HTERT RPE-1 (cell line): ENCODE results near the gene LYST.
"Not testable (repeated sequence)": the region's sequence is repeated elsewhere in the genome, so short reads cannot be mapped to it uniquely, and the experiment has no call there.

Source experiments
- in situ Hi-C: fragments of 300-500 bp; cut with MboI; formaldehyde crosslinking; loops from 4 replicates; pipeline ENCODE4 v1.14.3; 2020; ENCODE audit warnings: low sequenced_read_pairs

The LYST gene

GRCh38 chr1:235821361-235821981 is 45.2 kb downstream of the LYST start:
- in situ Hi-C loops, result no loop called here

- in situ Hi-C loops, result no loop called here
Measured at GRCh38 chr1:235820061-235820460, 46.6 kb downstream of the LYST start.

GRCh38 chr1:235818632-235819136 is 48.0 kb downstream of the LYST start:
- in situ Hi-C loops, result no loop called here

- in situ Hi-C loops, result no loop called here
Measured at GRCh38 chr1:235817101-235817728, 49.5 kb downstream of the LYST start.

- in situ Hi-C loops, result no loop called here
Measured at GRCh38 chr1:235809688-235810397, 56.9 kb downstream of the LYST start.

GRCh38 chr1:235808223-235808622 is 58.5 kb downstream of the LYST start:
- in situ Hi-C loops, result no loop called here

- in situ Hi-C loops, result no loop called here
Measured at GRCh38 chr1:235806123-235806522, 60.6 kb downstream of the LYST start.

GRCh38 chr1:235802573-235803346 is 63.9 kb downstream of the LYST start:
- in situ Hi-C loops, result no loop called here

GRCh38 chr1:235799264-235799663 is 67.4 kb downstream of the LYST start:
- in situ Hi-C loops, result no loop called here

- in situ Hi-C loops, result no loop called here
Measured at GRCh38 chr1:235791532-235792060, 75.1 kb downstream of the LYST start.

- in situ Hi-C loops, result no loop called here
Measured at GRCh38 chr1:235790123-235790522, 76.6 kb downstream of the LYST start.

GRCh38 chr1:235786227-235786898 is 80.3 kb downstream of the LYST start:
- in situ Hi-C loops, result not testable (repeated sequence)

GRCh38 chr1:235784950-235785349 is 81.8 kb downstream of the LYST start:
- in situ Hi-C loops, result no loop called here

GRCh38 chr1:235783148-235783776 is 83.4 kb downstream of the LYST start:
- in situ Hi-C loops, result no loop called here

GRCh38 chr1:235782601-235783000 is 84.1 kb downstream of the LYST start:
- in situ Hi-C loops, result no loop called here

- in situ Hi-C loops, result no loop called here
Measured at GRCh38 chr1:235781807-235782206, 84.9 kb downstream of the LYST start.

GRCh38 chr1:235779770-235780169 is 86.9 kb downstream of the LYST start:
- in situ Hi-C loops, result no loop called here

- in situ Hi-C loops, result no loop called here
Measured at GRCh38 chr1:235776396-235776795, 90.3 kb downstream of the LYST start.

- in situ Hi-C loops, result no loop called here
Measured at GRCh38 chr1:235775246-235775860, 91.4 kb downstream of the LYST start.

GRCh38 chr1:235767795-235768194 is 98.9 kb downstream of the LYST start:
- in situ Hi-C loops, result no loop called here
